Measurements from ENCODE around the gene TEKT4.

Gene TEKT4

DNA sequence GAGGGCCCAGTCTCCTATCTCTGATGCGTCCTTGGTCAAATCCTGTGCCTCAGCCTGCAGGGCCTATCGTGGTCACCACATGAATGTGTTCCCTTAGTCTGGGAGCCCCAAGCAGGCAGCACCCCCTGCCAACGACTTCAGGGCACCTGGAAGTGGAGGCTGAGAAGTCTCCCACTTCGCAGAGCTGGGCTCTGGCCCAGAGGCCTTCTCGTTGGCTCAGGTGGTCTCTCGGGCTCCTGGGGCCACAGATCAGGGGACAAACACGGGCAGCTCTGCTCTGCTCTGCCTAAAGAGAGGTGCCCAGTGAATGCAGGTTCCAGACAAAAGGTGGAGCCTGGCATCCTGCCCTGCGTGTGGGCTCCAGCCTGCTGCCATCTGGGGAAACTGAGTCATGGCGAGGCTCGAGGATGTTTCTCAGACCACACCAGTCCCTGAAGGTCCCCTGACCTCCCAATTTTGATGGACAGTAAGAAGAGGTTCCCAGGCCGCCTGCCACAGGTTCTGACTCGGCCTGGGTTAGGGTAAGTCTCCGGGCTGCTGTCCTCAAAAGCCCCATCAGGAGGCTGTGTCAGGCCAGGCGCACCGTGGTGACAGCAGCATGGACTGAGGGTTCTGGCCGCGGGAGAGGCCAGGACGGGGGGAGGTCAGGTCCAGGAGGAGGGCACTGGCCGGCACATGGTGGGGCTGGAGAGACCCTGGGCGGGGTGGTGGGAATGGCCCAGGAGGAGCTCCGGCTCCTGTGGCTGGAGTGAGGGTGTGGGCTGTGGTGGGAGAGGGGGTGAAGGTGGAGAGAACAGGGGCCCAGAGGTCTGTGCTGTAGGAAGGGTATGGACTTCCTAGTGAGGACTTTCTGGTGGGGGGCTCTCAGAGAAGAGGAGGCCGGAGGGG lies 1.4 kb upstream of the TEKT4 start:
- H3K4me3 ChIP-seq (ENCODE audit: low read depth, low read length), result no peak overlapping the region
- TF ChIP-seq, protein P1, sequence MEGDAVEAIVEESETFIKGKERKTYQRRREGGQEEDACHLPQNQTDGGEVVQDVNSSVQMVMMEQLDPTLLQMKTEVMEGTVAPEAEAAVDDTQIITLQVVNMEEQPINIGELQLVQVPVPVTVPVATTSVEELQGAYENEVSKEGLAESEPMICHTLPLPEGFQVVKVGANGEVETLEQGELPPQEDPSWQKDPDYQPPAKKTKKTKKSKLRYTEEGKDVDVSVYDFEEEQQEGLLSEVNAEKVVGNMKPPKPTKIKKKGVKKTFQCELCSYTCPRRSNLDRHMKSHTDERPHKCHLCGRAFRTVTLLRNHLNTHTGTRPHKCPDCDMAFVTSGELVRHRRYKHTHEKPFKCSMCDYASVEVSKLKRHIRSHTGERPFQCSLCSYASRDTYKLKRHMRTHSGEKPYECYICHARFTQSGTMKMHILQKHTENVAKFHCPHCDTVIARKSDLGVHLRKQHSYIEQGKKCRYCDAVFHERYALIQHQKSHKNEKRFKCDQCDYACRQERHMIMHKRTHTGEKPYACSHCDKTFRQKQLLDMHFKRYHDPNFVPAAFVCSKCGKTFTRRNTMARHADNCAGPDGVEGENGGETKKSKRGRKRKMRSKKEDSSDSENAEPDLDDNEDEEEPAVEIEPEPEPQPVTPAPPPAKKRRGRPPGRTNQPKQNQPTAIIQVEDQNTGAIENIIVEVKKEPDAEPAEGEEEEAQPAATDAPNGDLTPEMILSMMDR (IDR thresholded peaks at IDR 0.05; ENCODE audit: insufficient read depth, low read length, missing control alignments), result no peak
- CTCF ChIA-PET, result no interaction called here
- DNase-seq (ENCODE audit: low read depth, low spot score), result no peak
- POLR2A ChIA-PET, result no interaction called here

DNA sequence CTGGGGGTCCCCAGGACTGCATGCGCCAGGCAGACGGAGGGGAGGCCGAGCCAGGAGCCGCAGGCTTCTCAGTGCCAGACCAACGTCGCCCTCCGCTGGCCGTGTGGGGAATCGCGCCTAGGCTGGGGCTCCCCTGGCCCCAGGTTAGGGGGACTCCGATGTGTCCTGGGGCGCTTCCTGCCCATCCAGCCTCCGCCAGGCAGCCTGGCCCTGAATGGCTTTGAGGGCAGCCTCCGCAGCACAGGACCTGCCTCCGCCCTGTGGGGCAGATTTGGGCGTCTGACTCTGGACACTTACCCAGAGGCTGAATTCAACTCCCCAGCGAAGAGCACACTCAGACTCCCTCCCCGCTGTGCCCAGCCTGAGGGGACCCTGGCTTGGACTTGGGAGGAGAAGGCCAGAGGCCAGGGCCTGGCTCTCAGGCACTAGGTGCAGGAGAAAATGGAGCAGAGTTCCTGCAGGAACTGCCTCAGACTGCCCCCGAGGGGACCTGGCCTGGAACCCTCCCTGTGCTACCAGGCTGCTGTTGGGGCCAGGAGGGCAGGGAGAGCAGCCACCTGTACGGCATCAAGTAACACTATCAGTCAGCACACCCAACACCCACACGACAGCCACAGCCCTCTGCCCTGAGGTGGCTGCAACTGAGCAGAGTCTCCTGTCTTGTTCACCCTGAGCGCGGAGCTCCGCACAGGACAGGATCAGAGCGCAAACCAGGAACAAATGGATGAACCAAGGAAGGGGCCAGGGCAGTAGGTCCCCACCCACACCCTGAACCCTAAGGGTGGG lies 597 bp upstream of the TEKT4 start:
- ChIA-PET CTCF (no interaction called here), POLR2A (no interaction called here)
- no peak overlapping the region for H3K4me3 ChIP-seq (ENCODE audit: low read depth, low read length)
- DNase-seq (ENCODE audit: low read depth, low spot score), result no peak
- TF ChIP-seq, protein P1 (IDR thresholded peaks at IDR 0.05; ENCODE audit: insufficient read depth, low read length, missing control alignments), result peak; percentile 48

DNA sequence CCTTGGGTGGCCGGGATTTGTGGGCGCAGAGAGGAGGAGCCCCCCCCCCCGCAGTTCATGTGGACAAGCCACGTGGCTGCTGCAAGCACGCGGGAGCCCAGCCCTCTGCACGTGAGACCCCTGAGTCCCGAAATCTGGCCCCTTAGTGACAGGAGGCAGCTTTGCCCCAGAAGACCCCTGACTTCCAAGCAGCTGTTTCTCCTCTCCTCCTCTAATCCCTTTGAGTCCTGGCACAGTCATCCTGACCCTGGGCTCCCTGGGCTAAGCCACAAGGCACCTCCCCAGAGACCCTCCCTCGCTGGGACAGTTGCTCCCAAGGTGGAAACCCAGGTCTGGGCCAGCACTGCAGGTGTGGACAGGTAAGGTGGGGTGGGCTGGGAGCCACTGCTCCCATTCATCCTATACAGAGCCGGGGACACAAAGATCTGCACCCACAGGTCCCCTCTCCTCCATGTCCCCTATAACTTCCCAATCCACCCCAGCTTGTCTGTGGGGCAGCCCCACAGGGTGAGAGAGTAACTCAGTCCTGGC lies 923 bp downstream of the TEKT4 start:
- DNase-seq (ENCODE audit: low read depth, low spot score), result no peak
- CTCF ChIA-PET, result no interaction called here
- POLR2A ChIA-PET, result no interaction called here
- TF ChIP-seq, protein P1 (IDR thresholded peaks at IDR 0.05; ENCODE audit: insufficient read depth, low read length, missing control alignments), result no peak
- no peak overlapping the region for H3K4me3 ChIP-seq (ENCODE audit: low read depth, low read length)

DNA sequence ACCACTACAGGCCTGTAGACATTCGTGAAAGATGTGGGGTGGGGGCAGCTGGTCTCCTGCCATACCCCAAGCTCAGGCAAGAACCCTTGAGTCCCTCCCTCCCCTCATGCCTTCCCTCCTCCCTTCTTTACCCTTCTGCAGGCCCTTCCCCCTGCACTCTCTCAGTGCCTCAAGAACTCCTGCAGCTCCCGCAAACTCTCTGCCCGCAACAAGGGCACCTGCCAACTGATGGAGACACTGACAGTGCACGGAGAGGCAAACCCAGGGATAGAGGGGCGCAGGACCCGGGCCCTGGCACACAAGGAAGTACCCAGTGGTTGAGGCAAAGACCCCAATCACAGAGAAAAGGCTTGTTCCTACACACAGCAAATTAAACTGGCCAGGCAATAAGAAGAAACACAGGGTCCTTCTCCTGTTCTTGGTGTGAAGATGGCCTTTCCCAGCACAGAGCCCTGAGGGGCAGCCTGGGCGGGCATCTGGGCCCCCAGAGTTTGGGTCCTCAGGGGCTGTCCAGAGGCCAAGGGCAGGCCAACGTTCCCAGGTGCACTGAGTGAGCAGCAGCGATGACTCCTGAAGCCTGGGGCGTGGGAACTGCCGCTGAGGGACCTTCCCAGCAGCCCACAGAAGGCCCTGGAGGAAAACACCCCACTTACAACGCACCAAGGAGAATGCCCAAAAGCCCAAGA lies 1.6 kb downstream of the TEKT4 start:
- no peak for DNase-seq (ENCODE audit: low read depth, low spot score)
- TF ChIP-seq, protein P1 (IDR thresholded peaks at IDR 0.05; ENCODE audit: insufficient read depth, low read length, missing control alignments), result no peak
- POLR2A ChIA-PET, result no interaction called here
- CTCF ChIA-PET, result no interaction called here
- no peak overlapping the region for H3K4me3 ChIP-seq (ENCODE audit: low read depth, low read length)

DNA sequence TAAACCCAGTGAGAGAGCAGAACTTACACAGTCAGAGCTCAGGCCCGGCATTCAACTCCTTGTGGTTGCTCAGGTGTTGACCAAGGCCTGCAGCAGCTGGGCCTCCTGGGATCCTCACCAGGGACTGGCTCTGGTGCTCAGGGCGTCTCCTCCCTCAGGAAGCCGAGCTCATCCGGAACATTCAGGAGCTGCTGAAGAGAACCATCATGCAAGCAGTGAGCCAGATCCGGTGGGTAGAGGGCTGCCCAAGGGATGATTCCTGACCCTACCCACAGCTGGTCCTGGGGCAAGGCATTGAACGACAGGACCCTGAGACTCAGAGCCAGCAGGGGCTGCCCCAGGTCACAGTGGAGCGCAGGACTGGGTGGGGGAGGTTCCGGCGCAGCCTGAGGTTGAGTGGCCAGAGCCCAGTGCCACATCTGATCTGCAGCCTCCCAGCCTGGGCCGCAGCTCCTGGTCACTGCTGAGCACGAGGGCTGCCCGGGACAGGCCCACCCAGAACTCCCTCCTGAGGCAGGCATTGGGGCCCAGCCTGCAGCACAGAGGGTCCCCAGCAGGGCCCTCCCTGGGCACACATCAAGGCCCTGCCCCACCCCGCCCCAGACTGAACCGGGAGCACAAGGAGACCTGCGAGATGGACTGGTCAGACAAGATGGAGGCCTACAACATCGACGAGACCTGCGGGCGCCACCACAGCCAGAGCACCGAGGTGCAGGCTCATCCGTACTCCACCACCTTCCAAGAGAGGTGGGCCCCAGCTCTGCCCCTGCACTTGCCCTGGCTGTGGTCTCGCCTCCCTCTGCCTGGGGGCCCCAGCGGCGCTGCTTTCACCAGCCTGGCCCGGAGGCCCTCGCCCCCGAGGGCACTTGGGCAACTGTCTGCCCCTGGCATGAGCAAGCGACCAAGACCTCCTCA lies 2.4 kb downstream of the TEKT4 start:
- DNase-seq (ENCODE audit: low read depth, low spot score), result no peak
- POLR2A ChIA-PET, result no interaction called here
- CTCF ChIA-PET, result no interaction called here
- TF ChIP-seq, protein P1 (IDR thresholded peaks at IDR 0.05; ENCODE audit: insufficient read depth, low read length, missing control alignments), result no peak
- no peak overlapping the region for H3K4me3 ChIP-seq (ENCODE audit: low read depth, low read length)

Measured in AG04449 (cell line).